A549 (cell line): ENCODE data around the gene SNTN.

Experiments
- BHLHE40 ChIP-seq: IDR thresholded peaks from 2 replicates; pipeline ENCODE4 v1.6.1; 2012; ENCODE audit warnings: low read depth, low read length, inconsistent platforms
- ELK1 ChIP-seq: fragments of 150-350 bp; IDR thresholded peaks from 2 replicates; pipeline ENCODE4 v1.6.1; 2014; ENCODE audit warnings: low read depth, mild to moderate bottlenecking, low read length
- RCOR1 ChIP-seq: fragments of 150-350 bp; IDR thresholded peaks from 2 replicates; pipeline ENCODE4 v1.6.1; 2014; ENCODE audit warnings: antibody characterized with exemption, low read length, low read depth
- TF ChIP-seq, protein P1 (sequence below): fragments of >200 bp; sonication (Bioruptor Twin); formaldehyde crosslinking; IDR thresholded peaks from 3 replicates; pipeline ENCODE4 v1.5.1; 2016

DNA sequence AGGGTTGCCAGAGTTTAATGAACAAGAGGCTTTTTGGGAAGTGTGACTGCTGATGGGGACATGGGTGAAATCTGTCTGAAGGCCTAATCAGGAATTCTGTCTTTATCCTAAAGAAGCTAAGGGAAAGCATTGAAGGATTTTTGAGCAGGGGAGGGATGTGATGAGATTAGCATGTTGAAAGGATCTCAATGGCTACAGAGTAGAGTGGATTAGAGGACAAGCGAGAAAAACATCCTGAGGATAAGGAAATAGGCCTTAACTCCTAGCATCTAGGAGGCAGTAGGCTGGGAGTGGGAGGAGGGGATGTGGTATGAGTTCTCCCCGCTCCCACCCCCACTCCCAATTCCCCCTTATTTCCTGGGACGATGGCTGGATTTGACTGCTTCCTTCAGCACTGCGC, 35.1 kb upstream of the SNTN start:
- TF ChIP-seq, protein P1, sequence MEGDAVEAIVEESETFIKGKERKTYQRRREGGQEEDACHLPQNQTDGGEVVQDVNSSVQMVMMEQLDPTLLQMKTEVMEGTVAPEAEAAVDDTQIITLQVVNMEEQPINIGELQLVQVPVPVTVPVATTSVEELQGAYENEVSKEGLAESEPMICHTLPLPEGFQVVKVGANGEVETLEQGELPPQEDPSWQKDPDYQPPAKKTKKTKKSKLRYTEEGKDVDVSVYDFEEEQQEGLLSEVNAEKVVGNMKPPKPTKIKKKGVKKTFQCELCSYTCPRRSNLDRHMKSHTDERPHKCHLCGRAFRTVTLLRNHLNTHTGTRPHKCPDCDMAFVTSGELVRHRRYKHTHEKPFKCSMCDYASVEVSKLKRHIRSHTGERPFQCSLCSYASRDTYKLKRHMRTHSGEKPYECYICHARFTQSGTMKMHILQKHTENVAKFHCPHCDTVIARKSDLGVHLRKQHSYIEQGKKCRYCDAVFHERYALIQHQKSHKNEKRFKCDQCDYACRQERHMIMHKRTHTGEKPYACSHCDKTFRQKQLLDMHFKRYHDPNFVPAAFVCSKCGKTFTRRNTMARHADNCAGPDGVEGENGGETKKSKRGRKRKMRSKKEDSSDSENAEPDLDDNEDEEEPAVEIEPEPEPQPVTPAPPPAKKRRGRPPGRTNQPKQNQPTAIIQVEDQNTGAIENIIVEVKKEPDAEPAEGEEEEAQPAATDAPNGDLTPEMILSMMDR = no peak
- no peak for TF ChIP-seq BHLHE40
- no peak for TF ChIP-seq RCOR1
- TF ChIP-seq ELK1 = no peak
